Measurements from ENCODE around the gene SLC24A3.

DNA sequence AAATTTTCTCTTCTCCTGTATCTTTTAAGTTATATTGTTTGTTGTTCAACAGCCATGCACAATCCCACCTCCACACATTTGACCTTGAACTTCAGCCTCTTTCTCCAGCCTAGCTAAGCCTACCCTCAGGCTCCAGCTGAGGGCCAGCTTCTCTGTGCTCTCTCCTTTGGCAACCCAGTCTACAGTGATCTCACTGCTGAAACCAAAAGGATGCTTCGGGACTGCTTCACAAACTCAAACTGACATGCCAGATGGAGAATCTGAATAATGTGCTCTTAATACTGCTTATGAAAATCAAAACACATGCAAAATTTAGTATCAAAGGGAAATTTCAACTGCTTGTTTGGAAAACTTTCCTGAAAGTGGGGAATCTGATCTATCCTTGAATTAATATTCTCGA is 529.5 kb downstream of the SLC24A3 start:
- no peak for TF ChIP-seq CTCF (IDR thresholded peaks at IDR 0.05)
- no peak for TF ChIP-seq POLR2A (IDR thresholded peaks at IDR 0.05)
- TF ChIP-seq POLR2AphosphoS5 (IDR thresholded peaks at IDR 0.05) = no peak
- no peak for TF ChIP-seq EP300 (IDR thresholded peaks at IDR 0.05)

Data from sigmoid colon (tissue), 4 donors.